GM15510 (cell line): ENCODE data around the gene TMEM108.

Source experiments
- POLR2A ChIP-seq: IDR thresholded peaks from 3 replicates; pipeline ENCODE4 v1.6.1; 2011; ENCODE audit warnings: borderline replicate concordance; ENCODE audit not compliant: insufficient read length; ENCODE audit errors: extremely low read depth

TMEM108 gene

DNA sequence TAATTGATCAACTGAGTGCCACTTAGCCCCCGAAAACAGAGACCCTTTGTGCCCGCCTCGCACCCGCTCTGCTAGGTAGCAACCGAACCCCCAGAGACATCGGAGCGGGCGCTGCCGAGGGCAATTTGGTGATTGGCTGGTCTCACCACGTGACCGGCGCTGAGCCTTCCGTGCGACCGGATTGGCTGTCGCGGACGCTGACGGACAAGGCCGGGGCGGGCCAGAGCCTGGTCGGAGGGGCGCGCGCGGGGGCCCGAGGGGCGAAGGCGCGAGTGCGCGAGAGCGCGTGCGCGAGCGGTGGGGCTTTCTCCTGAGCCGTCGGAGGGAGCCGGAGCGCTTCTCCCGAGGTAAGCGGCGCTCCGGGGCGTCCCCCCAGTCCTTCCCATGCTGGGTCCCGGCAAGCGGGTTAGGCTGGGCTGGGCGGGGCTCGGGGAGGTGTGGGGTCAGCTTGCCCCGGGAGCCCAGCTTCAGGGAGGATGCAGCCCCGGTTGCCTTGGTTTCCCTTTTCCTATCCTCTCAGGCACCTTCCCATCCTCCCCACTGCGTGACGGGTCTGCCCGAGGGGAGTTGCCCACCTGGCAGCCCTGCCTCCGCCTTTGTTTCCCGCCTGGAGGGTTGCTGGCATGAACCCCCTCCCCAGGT is at the start of gene TMEM108:
TMEM108 (plus strand) TSS at position 303 of the 642 bp plus-strand sequence.
- no peak for TF ChIP-seq POLR2A

DNA sequence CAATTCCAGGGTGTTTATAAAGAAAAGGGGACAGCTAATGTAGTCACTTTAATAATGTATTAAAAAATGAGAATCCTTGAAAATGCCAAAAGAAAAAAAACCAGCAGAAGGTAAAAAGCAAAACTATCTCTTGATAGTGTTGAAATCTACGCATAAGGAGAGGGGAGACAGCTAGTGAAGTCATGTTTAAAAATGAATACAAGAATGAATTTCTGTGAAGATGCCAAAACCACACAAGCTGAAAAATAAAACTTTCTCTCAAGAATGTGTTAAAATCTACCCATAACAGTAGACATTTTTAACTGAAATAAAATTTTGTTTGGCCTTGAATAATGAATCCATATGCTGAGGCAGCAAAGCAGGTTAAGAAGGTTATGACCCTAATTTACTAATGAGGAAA is 42.2 kb upstream of the TMEM108 start:
- no peak for TF ChIP-seq POLR2A

DNA sequence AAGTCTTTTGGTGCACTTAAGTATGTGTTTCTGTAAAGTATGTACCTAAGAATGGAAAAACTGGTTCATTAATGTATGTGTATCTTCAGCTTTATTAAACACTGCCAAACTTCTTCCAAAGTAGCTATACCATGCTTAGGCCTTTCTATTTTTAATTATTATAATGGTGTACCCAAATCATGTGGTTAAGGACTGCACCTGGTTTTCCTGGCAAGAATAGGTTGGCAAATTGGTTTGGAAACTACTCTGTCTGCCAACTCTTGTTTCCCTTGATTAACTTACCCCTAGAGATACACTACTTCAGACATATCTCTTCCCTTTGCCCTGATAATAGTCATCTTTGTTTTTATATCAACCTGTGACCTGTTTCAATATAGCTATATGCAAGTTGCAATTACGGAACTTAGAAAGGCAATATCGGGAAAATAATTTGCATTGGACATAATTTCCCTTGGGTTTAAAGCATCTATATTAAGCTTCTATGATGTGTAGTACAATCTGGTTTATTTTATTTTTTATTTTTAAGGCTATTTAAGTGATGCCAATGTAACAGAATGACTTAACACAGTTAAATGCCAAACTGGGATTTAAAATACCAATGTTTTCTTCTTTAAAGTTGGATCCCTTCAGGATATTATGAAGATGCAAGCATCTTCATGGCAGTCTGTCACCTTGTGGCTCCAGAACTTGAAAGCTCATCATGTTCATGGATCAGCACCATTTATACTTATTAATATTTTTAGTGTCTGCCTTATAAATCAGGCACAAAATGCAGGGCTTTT is 40.6 kb upstream of the TMEM108 start:
- no peak for TF ChIP-seq POLR2A

DNA sequence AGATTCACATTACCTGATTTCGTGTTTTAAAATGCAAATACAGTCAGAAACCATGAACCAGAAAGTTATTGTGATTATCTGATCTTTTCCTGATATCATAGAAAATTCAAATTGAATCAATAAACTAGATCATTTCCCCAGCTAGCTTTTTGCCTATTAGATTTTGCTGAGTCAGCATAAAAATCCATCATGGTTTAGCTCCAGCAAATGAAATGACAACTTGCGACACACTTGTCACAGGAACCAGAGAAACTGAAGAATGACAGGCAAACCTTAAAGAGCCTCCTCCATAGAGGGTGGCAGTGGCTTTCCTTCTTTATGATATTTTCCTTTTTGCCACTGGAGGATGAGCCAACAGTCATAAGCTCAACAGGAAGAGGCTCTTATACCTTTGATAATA is 30.6 kb upstream of the TMEM108 start:
- TF ChIP-seq POLR2A = no peak

DNA sequence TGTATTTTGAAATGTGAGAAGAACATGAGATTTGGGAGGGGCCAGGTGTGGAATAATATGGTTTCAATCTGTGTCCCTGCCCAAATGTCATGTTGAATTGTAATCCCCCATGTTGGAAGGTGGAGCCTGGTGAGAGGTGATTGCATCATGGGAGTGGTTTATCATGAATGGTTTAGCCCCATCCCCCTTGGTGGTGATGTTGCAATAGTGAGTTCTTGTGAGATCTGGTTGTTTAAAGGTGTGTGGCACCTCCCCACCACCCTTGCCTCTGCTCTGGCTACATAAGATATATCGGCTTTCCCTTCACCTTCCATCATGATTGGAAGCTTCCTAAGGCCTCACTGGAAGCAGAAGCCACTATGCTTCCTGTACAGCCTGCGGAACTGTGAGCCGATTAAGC is 23.9 kb upstream of the TMEM108 start:
- TF ChIP-seq POLR2A = no peak

DNA sequence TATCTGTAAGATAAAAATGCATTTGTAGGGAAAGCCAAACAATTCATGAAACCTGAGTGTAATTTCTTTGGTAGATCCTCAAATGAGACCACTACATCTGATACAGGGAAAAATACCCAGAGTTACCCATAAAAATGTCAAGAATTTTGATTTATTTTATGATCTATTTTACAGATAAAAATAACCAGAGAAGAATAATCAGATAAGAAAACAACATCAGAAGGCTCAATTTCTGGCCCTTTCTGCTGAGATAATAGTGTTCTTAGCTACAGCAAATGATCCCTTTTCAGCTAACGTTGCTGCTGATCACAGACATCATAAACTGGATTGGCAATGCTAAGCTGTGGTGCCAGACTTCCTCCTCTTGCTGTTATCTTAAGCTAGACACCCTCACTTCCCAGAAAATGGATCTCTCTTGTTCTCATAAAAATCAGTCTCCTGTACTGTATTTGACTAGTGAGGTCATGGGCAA is 21.3 kb upstream of the TMEM108 start:
- TF ChIP-seq POLR2A = no peak

DNA sequence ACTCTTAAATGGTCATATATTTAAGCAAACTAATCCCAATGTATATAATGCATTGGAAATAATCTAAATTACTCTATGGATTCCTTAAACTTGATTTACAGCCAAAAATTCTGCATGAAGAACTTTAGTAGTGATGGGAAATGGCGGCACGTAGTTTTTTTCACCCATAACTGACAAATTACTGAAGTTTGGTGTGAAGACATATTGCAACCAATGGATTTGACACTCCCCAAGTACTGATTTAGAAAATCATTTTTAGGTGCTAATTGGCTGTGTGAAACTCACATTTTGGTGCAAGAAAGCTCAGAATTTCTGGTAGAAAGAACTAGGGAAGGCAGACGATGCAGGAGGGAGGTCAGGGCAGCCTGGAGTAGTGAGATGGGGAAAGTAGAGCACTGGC is 19.3 kb upstream of the TMEM108 start:
- TF ChIP-seq POLR2A = no peak

DNA sequence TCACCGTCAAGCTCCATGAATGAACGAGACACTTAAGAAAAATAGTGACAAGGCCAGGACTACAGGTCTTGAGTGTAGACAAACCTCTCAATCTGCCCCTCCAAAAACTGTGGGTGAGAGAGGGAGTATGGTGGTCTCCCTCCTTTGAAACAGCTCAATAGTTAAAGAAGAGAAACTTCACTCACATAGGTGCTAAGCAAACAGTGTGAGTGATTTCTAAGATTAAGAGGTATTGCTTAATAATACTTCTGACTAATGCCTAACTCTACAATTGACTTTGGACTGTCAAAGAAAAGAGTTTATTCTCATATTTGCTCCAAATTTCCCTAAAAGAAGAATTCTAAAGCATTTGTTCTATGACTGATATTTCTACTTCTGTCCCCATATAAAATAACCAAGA is 17.0 kb upstream of the TMEM108 start:
- no peak for TF ChIP-seq POLR2A

DNA sequence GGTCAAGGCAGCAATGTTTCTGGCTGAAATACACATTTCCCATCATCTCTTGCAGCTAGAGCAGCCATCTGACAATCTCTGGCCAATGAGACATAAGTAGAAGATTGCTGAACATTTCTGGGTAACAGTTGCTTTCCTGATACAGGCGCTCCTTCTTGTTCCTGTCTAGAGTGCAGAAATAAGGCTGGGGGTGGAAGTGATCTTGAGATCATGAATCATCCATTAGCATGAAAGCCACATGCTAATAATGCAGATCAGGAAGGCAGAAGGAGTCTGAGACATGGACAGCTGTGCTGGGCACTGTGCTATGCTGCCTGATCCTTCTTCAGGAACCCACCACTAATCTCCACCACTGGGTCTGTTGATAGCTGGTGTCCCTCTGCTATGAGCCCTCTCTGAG is 14.8 kb upstream of the TMEM108 start:
- TF ChIP-seq POLR2A = no peak

DNA sequence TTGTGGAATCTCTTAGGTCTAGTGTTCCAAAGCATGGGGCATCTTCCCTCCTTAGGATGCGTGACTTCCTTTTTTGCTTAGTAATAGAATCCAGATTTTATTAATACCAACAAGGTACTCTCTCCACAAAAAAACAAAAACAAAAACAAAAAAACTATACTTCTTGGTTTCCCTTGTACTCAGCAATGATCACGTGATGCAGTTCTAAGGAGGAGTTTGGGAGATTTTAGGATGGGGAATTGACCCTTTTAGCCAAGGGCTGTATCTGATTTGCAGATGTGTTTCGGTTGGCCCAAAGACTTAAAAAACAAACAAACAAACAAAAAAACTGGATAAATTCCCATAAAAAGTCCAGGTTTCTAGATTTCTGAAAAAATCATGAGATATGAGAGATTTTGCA is 12.6 kb upstream of the TMEM108 start:
- TF ChIP-seq POLR2A = no peak

DNA sequence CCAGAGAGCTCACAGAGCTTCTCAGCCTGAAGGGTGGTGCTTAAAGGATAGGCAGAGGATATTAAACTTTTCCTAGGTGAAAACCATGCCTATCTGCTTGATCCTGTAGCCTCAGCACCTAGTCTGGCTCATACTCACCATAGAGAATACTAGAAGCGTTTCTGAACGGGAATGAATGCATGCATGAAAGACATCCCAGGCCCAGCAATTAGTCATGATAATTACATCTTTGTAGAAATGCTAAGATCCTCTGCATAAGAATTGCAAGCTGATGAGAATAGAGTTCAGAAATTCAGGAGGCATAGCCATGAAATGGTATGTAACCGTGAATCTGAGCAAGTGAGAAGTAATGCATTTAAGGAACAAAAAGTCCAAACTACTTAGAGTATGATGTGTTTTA is 5.9 kb upstream of the TMEM108 start:
- TF ChIP-seq POLR2A = no peak

DNA sequence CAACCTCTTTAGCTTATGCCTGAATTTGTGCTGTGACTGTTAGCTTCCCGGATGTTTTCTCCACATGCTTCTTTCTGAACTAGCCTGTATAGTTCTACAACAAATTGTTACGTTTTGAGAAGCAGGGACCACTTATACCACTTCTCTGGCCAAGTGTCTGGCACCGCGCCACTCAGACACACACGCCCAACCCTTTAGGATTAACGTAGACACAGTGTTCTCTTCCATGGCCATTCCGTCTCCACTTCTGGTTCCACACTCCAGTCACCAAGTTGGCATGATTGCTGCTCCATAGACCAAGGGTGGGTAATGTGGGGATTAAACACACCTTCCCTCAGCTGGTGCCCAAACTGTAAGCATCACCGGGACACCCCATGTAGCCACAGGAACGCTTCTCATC is 755 bp upstream of the TMEM108 start:
- no peak for TF ChIP-seq POLR2A

DNA sequence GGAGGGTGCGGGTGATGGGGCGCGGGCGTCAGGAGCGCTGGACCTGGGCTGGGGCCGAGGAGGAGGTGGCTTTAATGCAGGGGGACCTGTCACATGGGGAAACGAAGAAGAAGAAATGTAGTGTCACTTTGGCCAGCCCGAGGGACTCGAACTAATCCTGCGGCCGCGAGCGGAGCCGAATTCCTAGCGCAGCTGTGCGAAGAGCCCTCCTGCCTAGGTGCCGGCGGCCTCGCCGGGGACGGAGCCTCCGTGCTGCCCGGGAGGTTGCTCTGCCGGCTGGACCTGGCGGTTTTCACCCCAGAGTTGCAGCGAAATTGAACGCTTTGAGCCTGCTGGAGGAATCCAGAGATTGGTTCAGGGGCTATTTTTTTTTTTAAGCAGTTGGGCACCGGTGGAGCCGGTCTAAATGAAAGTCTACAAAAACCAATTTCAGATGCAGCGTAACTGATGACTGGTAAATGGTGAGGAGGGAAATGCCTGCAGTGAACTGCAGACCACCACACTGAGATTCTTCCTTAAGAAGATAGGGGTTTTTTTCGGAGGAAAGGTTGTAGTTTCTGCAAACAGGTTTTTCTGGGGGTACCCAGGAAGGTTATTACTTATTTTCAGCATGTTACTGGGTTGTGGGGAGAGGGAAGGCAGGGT is 662 bp downstream of the TMEM108 start:
- no peak for TF ChIP-seq POLR2A

DNA sequence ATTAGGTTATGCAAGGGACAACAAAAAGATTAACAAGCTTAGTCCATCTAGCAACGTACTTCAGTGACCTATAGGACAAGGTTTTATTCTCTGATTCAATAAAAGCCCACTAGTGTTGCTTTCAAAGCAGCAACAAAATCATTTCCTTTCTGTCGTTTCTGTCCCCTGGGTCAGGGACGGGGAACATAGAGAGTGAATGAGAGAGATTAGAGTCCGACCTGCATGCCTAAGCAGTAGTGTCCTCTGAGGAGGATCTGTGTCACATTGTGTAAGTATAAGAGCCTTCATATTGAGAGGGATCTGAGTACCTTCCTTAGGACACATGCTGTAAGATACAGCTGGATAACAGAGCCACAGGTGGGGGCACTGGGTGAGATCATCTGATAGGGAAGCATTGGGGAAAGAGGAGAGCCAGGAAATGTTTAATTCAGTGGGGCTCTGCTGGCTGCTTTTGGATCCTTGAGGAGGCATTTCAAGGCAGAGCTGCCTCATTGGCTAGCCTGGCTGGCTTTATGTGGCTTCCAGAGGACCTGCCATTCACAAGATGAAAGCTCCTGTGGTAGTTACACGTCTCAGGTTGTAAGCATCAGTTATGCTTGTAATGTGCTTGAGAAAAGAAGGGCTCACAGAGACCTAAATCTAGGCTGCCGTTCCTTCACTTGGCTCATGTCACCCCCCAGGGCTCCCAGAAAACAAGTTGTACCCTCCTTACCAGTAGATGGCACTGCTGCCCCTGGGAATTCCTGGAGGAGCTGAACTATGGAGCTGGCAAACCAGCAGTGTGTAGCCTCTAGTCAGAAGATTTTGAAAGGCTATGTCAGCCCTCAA is 2.7 kb downstream of the TMEM108 start:
- TF ChIP-seq POLR2A = no peak

DNA sequence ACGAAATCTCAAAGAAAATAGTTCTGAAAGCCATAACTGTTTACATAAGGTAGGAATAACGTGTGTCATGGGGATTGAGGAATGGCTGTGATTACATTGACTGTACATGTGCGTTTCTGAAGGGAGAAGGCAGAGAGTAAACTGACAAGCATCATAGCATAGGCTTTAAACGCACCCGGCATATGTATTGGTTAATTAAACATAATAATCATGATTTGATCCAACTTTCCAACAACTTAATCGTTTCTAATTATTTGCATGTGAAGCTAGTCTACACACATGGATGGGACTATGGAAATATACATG is 3.3 kb downstream of the TMEM108 start:
- no peak for TF ChIP-seq POLR2A
